GM12892 (cell line): ENCODE measurements around the gene MRPS22.

Source experiments
- POLR2A ChIP-seq: IDR thresholded peaks from 2 replicates; pipeline ENCODE4 v1.6.1; 2011; ENCODE audit warnings: low read depth, low read length, control low read depth
- POLR2AphosphoS5 ChIP-seq: IDR thresholded peaks from 2 replicates; pipeline ENCODE4 v1.6.1; 2011; ENCODE audit warnings: low read depth, low read length, control low read depth

DNA sequence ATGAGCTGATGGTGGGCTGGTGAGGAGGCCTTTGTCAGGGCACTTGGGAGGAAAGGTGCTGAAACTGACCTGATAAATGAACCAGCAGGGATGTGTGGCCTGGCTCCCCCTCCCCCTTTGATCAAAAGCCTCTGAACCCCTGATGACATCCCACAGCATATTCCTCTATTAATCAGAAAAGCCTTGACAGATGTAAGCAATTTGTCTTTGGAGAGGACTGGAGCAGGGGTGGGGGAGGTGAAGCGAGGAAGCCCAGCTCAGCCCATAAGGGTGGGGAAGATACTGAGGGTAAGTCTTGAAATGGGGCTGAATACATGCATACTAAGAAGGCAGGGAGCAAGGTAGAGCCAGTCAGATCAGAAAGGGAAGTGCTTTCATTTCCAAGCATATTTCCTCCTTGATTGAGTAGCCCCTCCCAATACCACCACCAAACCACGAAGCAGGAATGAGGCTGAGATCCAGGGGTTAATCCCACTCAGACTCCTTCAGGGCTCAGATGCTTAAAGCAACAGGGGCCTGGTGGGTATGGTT lies 34.7 kb upstream of the MRPS22 start:
- TF ChIP-seq POLR2A (no peak), POLR2AphosphoS5 (no peak)
